Measurements from ENCODE around the gene C6orf120. TPM values are rescaled to one million over a fixed set of nuclear protein-coding genes. Genes with fewer than 3 reads are reported as not detected.
"Not testable (repeated sequence)": the region's sequence is repeated elsewhere in the genome, so short reads cannot be mapped to it uniquely, and the experiment has no call there.

The C6orf120 gene
- total RNA-seq, 4 donors from 2014 or later, result 20.8 to 28.8 (median 25.6) TPM

- WGBS, 2 donors, result 94 to 97% methylated on average over 2 to 3 of the region's 3 CpGs
- no peak for DNase-seq (ENCODE audit: low spot score in 2 of 2)
- intact Hi-C loops (cut with DNase I; ENCODE audit: low total_unique reads), result no loop called here
- TF ChIP-seq CTCF (IDR thresholded peaks at IDR 0.05) (no peak), POLR2A (IDR thresholded peaks at IDR 0.05) (no peak)
- H3K4me3 ChIP-seq (ENCODE audit: low read depth, poor library complexity, severe bottlenecking), result no peak overlapping the region
Observed at GRCh38 chr6:169684056-169684455, 17.9 kb upstream of the C6orf120 start.

GRCh38 chr6:169685860-169686259, 16.1 kb upstream of the C6orf120 start:
- WGBS, 2 donors, result 97% methylated on average over 2 of the region's 2 CpGs
- intact Hi-C loops (cut with DNase I; ENCODE audit: low total_unique reads), result no loop called here
- H3K4me3 ChIP-seq (ENCODE audit: low read depth, poor library complexity, severe bottlenecking), result no peak overlapping the region
- TF ChIP-seq CTCF (IDR thresholded peaks at IDR 0.05) (no peak), POLR2A (IDR thresholded peaks at IDR 0.05) (no peak)
- DNase-seq (ENCODE audit: low spot score in 2 of 2), result no peak

GRCh38 chr6:169689287-169689686, 12.6 kb upstream of the C6orf120 start:
- DNase-seq (ENCODE audit: low spot score in 2 of 2), result no peak

GRCh38 chr6:169691260-169691659, 10.7 kb upstream of the C6orf120 start:
- WGBS, 2 donors, result 96% methylated on average over 2 of the region's 2 CpGs
- H3K4me3 ChIP-seq (ENCODE audit: low read depth, poor library complexity, severe bottlenecking), result no peak overlapping the region
- TF ChIP-seq CTCF (IDR thresholded peaks at IDR 0.05), result no peak
- no peak for TF ChIP-seq POLR2A (IDR thresholded peaks at IDR 0.05)
- no peak for DNase-seq (ENCODE audit: low spot score in 2 of 2)
- intact Hi-C loops (cut with DNase I; ENCODE audit: low total_unique reads), result no loop called here

More at GRCh38 chr6:169689287-169689686, 12.6 kb upstream of the C6orf120 start:
- no peak for TF ChIP-seq CTCF (IDR thresholded peaks at IDR 0.05)
- TF ChIP-seq POLR2A (IDR thresholded peaks at IDR 0.05), result no peak
- 91 to 93% methylated on average over 6 of the region's 6 CpGs for WGBS, 2 donors
- H3K4me3 ChIP-seq (ENCODE audit: low read depth, poor library complexity, severe bottlenecking), result no peak overlapping the region
- intact Hi-C loops (cut with DNase I; ENCODE audit: low total_unique reads), result no loop called here

- no peak overlapping the region for H3K4me3 ChIP-seq (ENCODE audit: low read depth, poor library complexity, severe bottlenecking)
- intact Hi-C loops (cut with DNase I; ENCODE audit: low total_unique reads), result no loop called here
- no peak for TF ChIP-seq POLR2A (IDR thresholded peaks at IDR 0.05)
- TF ChIP-seq CTCF (IDR thresholded peaks at IDR 0.05), result no peak
- WGBS, 2 donors, result 96 to 97% methylated on average over 3 of the region's 3 CpGs
- DNase-seq (ENCODE audit: low spot score in 2 of 2), result no peak
Observed at GRCh38 chr6:169692516-169692915, 9.4 kb upstream of the C6orf120 start.

GRCh38 chr6:169695131-169695530, 6.8 kb upstream of the C6orf120 start:
- DNase-seq (ENCODE audit: low spot score in 2 of 2), result no peak
- intact Hi-C loops (cut with DNase I; ENCODE audit: low total_unique reads), result no loop called here
- 77 to 79% methylated on average over 5 of the region's 5 CpGs for WGBS, 2 donors
- TF ChIP-seq POLR2A (IDR thresholded peaks at IDR 0.05) (no peak), CTCF (IDR thresholded peaks at IDR 0.05) (no peak)
- no peak overlapping the region for H3K4me3 ChIP-seq (ENCODE audit: low read depth, poor library complexity, severe bottlenecking)

- intact Hi-C loops (cut with DNase I; ENCODE audit: low total_unique reads); H3K4me3 ChIP-seq (ENCODE audit: low read depth, poor library complexity, severe bottlenecking): not testable (repeated sequence)
- WGBS, 2 donors, result 93 to 96% methylated on average over 10 of the region's 10 CpGs
Observed at GRCh38 chr6:169697115-169697514, 4.8 kb upstream of the C6orf120 start.

More at GRCh38 chr6:169697115-169697514, 4.8 kb upstream of the C6orf120 start:
- DNase-seq (ENCODE audit: low spot score in 2 of 2), result not testable (repeated sequence)

All from lower leg skin (tissue), 4 donors.